Endothelial cell (in vitro differentiated cells): ENCODE data around the gene OR2T5. TPM values are rescaled to one million over a fixed set of nuclear protein-coding genes. Genes with fewer than 3 reads are reported as not detected.
"Not testable (repeated sequence)": the region's sequence is repeated elsewhere in the genome, so short reads cannot be mapped to it uniquely, and the experiment has no call there.

Experiments
- DNase-seq: peaks from one replicate; pipeline ENCODE4 v3.0.0; 2021; ENCODE audit warnings: low spot score
- H3K27ac Mint-ChIP-seq: one replicate; pipeline ENCODE4 v1.8.0; 2021; ENCODE audit warnings: mixed read lengths, inconsistent platforms; ENCODE audit not compliant: unreplicated experiment
- H3K27me3 Mint-ChIP-seq: one replicate; pipeline ENCODE4 v1.8.0; 2021; ENCODE audit warnings: mild to moderate bottlenecking, moderate library complexity, mixed read lengths, inconsistent platforms; ENCODE audit not compliant: unreplicated experiment
- H3K36me3 Mint-ChIP-seq: one replicate; pipeline ENCODE4 v1.8.0; 2021; ENCODE audit warnings: mild to moderate bottlenecking, low read depth, mixed read lengths, inconsistent platforms; ENCODE audit not compliant: unreplicated experiment
- H3K4me1 Mint-ChIP-seq: one replicate; pipeline ENCODE4 v1.8.0; 2021; ENCODE audit warnings: mild to moderate bottlenecking, mixed read lengths, inconsistent platforms; ENCODE audit not compliant: unreplicated experiment
- H3K4me3 Mint-ChIP-seq: one replicate; pipeline ENCODE4 v1.8.0; 2021; ENCODE audit warnings: mild to moderate bottlenecking, mixed read lengths, inconsistent platforms; ENCODE audit not compliant: unreplicated experiment
- H3K9me3 Mint-ChIP-seq: one replicate; pipeline ENCODE4 v1.8.0; 2021; ENCODE audit warnings: mixed read lengths, inconsistent platforms; ENCODE audit not compliant: unreplicated experiment
- long read RNA-seq: library from polyadenylated mRNA; unstranded; transcript quantifications from one replicate; pipeline ENCODE4 v2.0.0, GENCODE V29; 2020; ENCODE audit not compliant: unreplicated experiment
- total RNA-seq: library from RNA; stranded (reverse); fragmentation: NEBNext Ultra II Directional; extraction: Animal tissue kit (Norgen Biotek cat#: 25700); gene quantifications from one replicate; pipeline ENCODE4 v1.2.1, GENCODE V29; 2021; ENCODE audit not compliant: unreplicated experiment

OR2T5 gene, protein sequence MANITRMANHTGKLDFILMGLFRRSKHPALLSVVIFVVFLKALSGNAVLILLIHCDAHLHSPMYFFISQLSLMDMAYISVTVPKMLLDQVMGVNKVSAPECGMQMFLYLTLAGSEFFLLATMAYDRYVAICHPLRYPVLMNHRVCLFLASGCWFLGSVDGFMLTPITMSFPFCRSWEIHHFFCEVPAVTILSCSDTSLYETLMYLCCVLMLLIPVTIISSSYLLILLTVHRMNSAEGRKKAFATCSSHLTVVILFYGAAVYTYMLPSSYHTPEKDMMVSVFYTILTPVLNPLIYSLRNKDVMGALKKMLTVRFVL
- total RNA-seq, result not detected
- long read RNA-seq, result 0 reads

DNA sequence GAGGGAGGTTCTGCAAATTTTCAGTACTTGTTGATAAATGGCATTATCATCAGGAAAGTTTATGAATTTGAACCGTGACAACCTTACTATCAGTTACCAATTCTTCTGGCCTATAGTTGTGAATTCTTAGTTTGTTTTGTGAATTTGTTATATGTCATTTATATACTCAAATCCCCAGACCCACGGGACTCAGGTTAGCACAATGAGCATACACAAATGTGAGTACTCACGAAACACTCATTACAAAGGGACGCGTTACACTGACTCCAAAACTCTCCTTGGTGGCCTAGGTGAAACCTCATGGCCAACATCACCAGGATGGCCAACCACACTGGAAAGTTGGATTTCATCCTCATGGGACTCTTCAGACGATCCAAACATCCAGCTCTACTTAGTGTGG is at the start of gene OR2T5:
TSS of gene OR2T5 (plus strand) at position 301 of the 400 bp plus-strand sequence. CDS start at position 301, 0 bp downstream.
- H3K9me3 Mint-ChIP-seq, H3K27ac Mint-ChIP-seq, H3K4me3 Mint-ChIP-seq, DNase-seq, H3K4me1 Mint-ChIP-seq, H3K27me3 Mint-ChIP-seq, H3K36me3 Mint-ChIP-seq: not testable (repeated sequence)

DNA sequence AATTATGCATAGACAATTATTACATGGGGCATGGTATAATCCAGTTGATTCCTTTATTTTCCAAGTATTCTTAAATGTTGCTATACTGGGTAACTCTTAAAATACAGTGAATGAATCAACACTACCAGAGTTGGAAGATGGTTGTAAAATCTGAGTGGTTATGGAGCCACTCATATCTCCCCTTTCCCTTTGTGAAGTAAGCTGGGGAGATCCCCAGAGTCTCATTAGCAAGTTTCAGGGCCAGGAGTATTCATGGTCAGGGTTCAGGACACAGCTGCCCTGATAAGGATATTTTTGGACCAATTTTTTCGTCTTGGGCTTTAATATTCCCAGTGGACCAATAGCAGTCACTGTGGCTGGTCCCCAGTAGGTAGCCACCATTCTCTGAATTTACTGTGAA is 49.7 kb upstream of the OR2T5 start:
- H3K27ac Mint-ChIP-seq, H3K4me3 Mint-ChIP-seq, H3K27me3 Mint-ChIP-seq, H3K36me3 Mint-ChIP-seq, H3K9me3 Mint-ChIP-seq, H3K4me1 Mint-ChIP-seq, DNase-seq: not testable (repeated sequence)

DNA sequence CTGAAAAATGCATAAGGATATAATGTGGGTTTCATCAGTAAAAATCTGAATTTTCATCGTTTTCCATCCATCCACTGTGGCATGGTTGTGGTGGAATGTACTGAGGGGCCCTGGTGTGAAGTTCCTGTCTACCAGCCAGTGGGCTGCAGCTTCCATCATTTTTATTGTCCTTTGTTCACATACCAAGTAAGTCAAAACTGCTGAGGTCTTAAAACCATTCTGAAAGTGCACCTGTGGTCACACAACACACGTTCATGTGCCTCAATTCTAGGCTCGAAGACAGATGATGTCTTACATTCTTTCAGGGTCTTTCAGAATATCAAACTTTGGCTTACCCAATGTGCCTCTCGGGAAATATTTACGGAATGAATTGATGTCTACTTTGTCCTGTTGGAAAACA is 49.1 kb upstream of the OR2T5 start:
- H3K9me3 Mint-ChIP-seq, H3K36me3 Mint-ChIP-seq, DNase-seq, H3K27ac Mint-ChIP-seq, H3K4me1 Mint-ChIP-seq, H3K4me3 Mint-ChIP-seq, H3K27me3 Mint-ChIP-seq: not testable (repeated sequence)

DNA sequence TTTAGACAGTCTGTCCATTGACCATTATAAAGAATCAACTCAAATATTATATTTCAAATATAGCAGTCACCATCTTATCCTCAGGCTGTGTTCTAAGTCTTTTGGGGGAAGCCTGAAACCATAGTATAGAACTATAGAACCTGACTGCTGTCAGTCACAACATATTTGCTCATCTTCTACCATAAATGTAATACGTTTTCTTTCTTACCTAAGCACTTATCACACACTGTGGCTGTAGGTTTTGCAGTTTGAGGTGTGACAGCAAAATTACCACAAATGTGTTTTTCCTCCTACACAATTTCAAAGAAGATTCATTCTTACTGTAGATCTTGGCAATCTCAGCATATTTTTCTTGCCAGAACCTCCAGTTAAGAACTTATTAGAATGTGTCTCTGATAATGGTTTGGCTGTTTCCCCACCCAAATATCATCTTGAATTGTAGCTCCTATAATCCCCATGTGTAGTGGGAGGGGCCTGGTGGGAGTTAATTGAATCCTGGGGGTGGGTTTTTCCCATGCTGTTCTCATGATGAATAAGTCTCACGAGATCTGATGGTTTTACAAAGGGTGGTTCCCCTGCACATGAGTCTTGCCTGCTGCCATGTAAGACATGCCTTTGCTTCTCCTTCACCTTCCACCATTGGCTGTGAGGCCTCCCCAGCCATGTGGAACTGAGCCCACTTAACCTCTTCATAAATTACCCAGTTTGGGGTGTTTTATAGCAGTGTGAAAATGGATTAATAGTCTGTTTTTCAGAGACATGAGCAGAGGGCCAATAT is 45.7 kb upstream of the OR2T5 start:
- H3K4me3 Mint-ChIP-seq, H3K27me3 Mint-ChIP-seq, H3K27ac Mint-ChIP-seq, DNase-seq, H3K4me1 Mint-ChIP-seq, H3K36me3 Mint-ChIP-seq: not testable (repeated sequence)
- peaks cover 21% of the 10 kb centered on the region for H3K9me3 Mint-ChIP-seq

DNA sequence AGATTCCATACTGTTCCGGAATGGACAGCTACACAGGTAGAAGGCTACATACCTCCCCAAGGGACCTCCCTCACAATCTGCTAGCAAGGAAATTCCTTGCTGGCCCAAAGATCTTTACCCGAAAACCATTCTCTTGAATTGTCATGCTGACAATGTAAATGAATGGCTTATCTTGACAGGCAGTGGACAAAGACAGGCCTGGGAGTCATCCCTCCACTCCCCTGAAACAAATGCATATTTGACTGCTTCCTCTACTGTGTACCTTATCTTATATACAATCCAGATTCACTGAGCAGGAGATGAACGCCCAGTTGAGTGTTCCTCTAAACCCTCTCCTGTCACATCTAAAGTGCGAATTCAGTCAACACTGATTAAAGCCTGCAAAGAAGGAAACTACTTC is 43.8 kb upstream of the OR2T5 start:
- peaks cover 21% of the 10 kb centered on the region for H3K9me3 Mint-ChIP-seq
- H3K27ac Mint-ChIP-seq, DNase-seq, H3K4me1 Mint-ChIP-seq, H3K27me3 Mint-ChIP-seq, H3K4me3 Mint-ChIP-seq, H3K36me3 Mint-ChIP-seq: not testable (repeated sequence)

DNA sequence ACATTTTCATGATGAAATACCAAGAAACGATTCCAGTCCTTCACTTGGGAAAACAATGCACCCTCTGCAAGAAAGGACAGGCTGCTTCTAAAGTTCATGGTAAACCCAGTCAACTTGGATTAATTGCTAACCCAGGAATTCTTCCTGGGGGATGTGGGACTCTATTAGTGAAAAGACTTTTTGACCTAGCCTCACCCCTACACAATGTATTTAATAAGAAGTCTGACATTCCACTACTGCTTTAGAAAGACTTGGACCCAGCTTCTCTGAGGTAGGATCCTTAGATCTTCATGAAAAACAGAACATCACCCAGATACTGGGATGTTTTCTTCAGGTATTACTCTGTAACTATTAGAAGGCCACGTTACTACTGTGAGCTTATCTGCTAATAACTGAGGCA is 43.0 kb upstream of the OR2T5 start, which contains the start of gene OR2T2:
TSS of gene OR2T2 (plus strand) at position 239 of the 400 bp plus-strand sequence. CDS start 7,161 bp downstream, outside the sequence.
- H3K36me3 Mint-ChIP-seq, DNase-seq, H3K27me3 Mint-ChIP-seq, H3K27ac Mint-ChIP-seq, H3K4me3 Mint-ChIP-seq, H3K4me1 Mint-ChIP-seq: not testable (repeated sequence)
- peaks cover 20% of the 10 kb centered on the region for H3K9me3 Mint-ChIP-seq

DNA sequence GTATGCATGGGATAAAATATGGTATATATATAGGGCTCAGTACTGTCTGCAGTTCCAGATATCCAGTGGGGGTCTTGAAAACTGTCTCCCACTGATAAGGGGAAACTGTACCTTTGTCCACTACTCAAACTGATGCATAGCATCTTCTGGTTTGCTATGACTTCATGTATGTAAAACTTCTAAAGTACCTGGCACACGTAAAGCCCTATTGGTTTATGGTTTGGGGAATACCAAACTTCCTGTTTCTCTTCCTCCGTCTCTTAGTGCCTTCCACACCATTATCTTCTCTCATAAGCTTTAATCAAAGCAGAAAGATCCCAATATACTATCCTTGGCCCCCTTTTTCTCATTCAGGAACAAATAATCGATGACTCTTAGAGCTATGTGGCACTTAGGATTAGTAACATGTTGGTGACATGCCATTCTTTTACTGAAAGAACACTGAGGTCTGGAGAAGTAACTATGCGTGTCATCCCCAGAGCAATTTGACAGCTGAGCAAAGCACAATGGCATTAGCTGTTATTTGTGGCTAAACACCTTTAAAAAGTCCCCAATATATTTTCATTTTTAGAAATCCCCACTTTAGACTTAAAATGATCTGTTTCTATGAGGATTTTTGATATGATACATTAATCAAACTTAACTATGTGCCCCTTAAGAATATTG is 39.8 kb upstream of the OR2T5 start:
- not testable (repeated sequence) for DNase-seq, H3K4me1 Mint-ChIP-seq, H3K4me3 Mint-ChIP-seq, H3K27me3 Mint-ChIP-seq, H3K36me3 Mint-ChIP-seq, H3K27ac Mint-ChIP-seq
- peaks cover 17% of the 10 kb centered on the region for H3K9me3 Mint-ChIP-seq

DNA sequence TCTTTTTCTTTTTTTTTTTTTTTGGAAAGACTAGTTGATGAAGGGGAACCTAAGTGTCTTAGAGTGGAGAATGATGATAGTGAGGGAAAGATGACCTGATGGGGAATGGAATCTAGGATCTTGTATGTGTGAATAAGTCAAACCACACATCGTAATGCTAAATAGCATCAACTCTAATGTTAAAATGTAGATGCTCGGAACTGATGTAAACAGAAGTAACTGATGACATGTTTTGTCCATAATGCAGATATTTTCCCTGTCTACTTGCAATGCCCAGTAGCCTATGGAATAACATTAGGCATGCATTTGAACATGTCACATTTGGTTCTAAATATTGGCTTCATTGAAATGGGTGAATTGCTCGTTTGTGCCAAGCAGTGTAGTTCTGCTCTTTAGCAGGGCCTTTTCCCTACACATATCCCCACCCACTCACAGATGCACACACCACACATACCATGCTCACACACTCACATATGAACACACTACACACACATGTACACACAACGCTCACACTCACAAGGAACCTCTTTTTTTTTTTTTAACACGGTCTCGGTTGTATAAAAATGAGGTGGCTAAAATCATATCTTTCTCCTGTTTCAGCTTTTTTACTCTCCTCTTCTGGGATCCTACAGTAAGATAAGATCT is 38.4 kb upstream of the OR2T5 start:
- not testable (repeated sequence) for H3K4me3 Mint-ChIP-seq, H3K27me3 Mint-ChIP-seq, H3K9me3 Mint-ChIP-seq, H3K27ac Mint-ChIP-seq, H3K4me1 Mint-ChIP-seq, H3K36me3 Mint-ChIP-seq, DNase-seq

DNA sequence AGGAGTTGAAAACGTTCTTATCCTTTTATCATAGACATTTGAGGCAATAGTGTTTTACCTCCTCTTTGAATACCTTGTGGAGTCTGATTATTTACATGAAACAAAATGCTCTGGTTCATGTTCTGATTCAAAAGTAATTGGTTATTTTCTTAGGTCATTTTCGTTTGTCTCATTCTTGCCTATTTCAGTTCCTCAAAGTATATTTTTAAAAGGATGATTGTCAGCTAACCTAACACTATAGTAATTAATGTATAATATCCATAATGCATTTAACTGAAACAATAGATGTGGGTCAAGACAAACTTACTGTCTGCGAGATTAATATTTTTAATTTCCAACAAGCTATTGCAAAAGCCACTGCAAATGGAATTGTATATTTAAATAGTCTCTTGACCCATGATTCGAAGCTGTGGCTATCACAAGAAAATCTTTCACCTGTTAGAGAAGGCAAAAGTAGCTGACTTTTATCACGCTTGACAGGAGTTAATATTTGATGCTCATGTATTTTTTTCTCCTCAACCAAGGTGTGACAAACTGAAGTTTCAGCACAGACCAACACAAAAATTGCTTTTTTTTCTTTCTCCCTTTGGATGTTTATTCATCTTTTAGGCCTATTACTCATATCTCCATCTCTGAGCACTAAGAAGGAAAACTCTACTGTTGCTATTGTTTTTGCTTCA is 37.8 kb upstream of the OR2T5 start:
- H3K4me3 Mint-ChIP-seq, DNase-seq, H3K9me3 Mint-ChIP-seq, H3K27me3 Mint-ChIP-seq, H3K36me3 Mint-ChIP-seq, H3K27ac Mint-ChIP-seq, H3K4me1 Mint-ChIP-seq: not testable (repeated sequence)

DNA sequence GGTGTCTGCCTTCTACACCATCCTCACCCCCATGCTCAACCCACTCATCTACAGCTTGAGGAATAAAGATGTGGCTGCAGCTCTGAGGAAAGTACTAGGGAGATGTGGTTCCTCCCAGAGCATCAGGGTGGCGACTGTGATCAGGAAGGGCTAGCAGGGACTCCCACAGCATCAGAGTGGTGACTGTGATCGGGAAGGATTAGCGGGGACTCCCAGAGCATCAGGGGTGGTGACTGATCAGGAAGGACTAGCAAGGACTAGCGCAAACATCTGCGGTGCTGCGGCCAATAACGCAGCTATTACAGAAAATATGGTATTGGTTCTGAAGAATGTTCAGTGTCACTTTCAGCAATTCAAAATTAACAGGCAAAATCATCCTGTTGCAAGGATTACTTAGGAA is 34.8 kb upstream of the OR2T5 start:
- not testable (repeated sequence) for H3K9me3 Mint-ChIP-seq, H3K27ac Mint-ChIP-seq, H3K4me3 Mint-ChIP-seq, H3K36me3 Mint-ChIP-seq, H3K27me3 Mint-ChIP-seq, DNase-seq, H3K4me1 Mint-ChIP-seq

DNA sequence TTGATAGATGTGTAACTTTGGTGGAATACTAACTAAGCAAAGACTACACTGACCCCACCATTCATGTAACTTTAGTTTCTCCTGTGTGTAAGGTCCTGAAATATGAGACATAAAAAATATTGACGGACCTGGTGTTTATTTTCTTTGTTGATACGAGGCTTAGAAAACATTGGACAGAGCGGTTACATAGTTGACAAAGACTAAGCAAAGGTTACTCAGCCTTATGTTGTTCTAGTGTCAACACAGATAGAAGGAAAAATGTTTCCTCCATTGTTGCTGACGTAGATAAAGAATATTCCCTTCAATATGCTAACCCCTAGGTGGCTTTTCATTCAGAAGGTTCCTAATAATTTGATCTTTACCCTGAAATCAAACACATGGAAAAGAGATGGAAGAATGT is 33.3 kb upstream of the OR2T5 start:
- not testable (repeated sequence) for H3K27me3 Mint-ChIP-seq, DNase-seq, H3K27ac Mint-ChIP-seq, H3K4me1 Mint-ChIP-seq, H3K9me3 Mint-ChIP-seq, H3K4me3 Mint-ChIP-seq, H3K36me3 Mint-ChIP-seq
